GM13977 (cell line): Measurements from ENCODE around the gene CTCF.

Experiments
- DNase-seq: peaks from one replicate; pipeline ENCODE4 v3.0.0; 2012; ENCODE audit warnings: low spot score
- CTCF ChIP-seq: IDR thresholded peaks from 2 replicates; pipeline ENCODE4 v1.5.1; 2012; ENCODE audit warnings: mild to moderate bottlenecking, control low read depth; ENCODE audit not compliant: insufficient read depth; ENCODE audit errors: extremely low read depth, missing control alignments
- in situ Hi-C: fragments of 300-500 bp; cut with MboI; formaldehyde crosslinking; loops from one replicate; pipeline ENCODE4 v1.12.0; 2022; ENCODE audit warnings: low sequenced_read_pairs, low pct_unique_long_range_greater_than_20kb, mixed read lengths, inconsistent platforms; ENCODE audit not compliant: unreplicated experiment

Gene CTCF

GRCh38 chr16:67665598-67665997 lies 103.3 kb downstream of the CTCF start:
- no peak for DNase-seq
- no peak for TF ChIP-seq CTCF
- in situ Hi-C loops = no loop called here

- no peak for DNase-seq
- in situ Hi-C loops = no loop called here
- TF ChIP-seq CTCF = no peak
These were observed 103.8 kb downstream of the CTCF start for GRCh38 chr16:67666032-67666551.

- TF ChIP-seq CTCF = no peak
- DNase-seq = peak; percentile 97
- in situ Hi-C loops = no loop called here
These were observed 104.5 kb downstream of the CTCF start, which contains the start of the genes C16orf86 and ENKD1 for GRCh38 chr16:67666559-67667452. C16orf86 (plus strand) TSS chr16:67666814; CDS start chr16:67666971, 157 bp downstream. ENKD1 (minus strand) TSS chr16:67666750; CDS start chr16:67666442, 308 bp downstream.

- in situ Hi-C loops = no loop called here
- TF ChIP-seq CTCF = no peak
- DNase-seq = peak; percentile 28
These were observed 105.1 kb downstream of the CTCF start for GRCh38 chr16:67667453-67667816.

- in situ Hi-C loops = no loop called here
- peak; percentile 88 for TF ChIP-seq CTCF
- DNase-seq = peak; percentile 93
These were observed 105.6 kb downstream of the CTCF start for GRCh38 chr16:67667817-67668494.

GRCh38 chr16:67668495-67669157 lies 106.3 kb downstream of the CTCF start:
- peak; percentile 35 for TF ChIP-seq CTCF
- in situ Hi-C loops = no loop called here
- DNase-seq = peak; percentile 42
